ENCODE data around the gene TTL.
A peak's percentile ranks its signal among the peaks of the same experiment; 100 is the strongest.

TTL gene

GRCh38 chr2:112480530-112481049 is 1.4 kb upstream of the TTL start:
- Histone ChIP-seq H3K79me2 (ENCODE audit: insufficient read depth, low read length) (peaks cover 34% of the 10 kb centered on the region), H2AFZ (ENCODE audit: low read depth, low read length) (peak overlapping the region; percentile 81), H3K4me3 (ENCODE audit: low read depth in 1 of 2, low read length in 2 of 2) (peak overlapping the region in 1 of 2 experiments; percentile 81; a peak in 3 of 4 replicates), H4K20me1 (ENCODE audit: insufficient read depth, low read length) (peaks cover 5% of the 10 kb centered on the region; the same call in 1 of the 2 replicates), H3K9me3 (ENCODE audit: insufficient read depth, low read length, severe bottlenecking) (no peaks in the 10 kb centered on the region), H3K27ac (ENCODE audit: low read length) (0 out of 2 replicates have a peak overlapping the region, but pooled peaks have one; percentile 13), H3K4me1 (ENCODE audit: insufficient read depth, low read length) (peaks cover 33% of the 10 kb centered on the region), H3K9ac (ENCODE audit: low read depth, low read length) (peak overlapping the region; percentile 87), H3K36me3 (ENCODE audit: insufficient read depth, low read length) (peaks cover 12% of the 10 kb centered on the region), H3K4me2 (ENCODE audit: insufficient read depth, low read length) (peak overlapping the region; percentile 77), H3K27me3 (ENCODE audit: insufficient read depth, low read length, poor library complexity) (no peaks in the 10 kb centered on the region)
- no peak for ATAC-seq (ENCODE audit: insufficient read depth, low read depth)
- TF ChIP-seq CTCF (IDR thresholded peaks at IDR 0.05; ENCODE audit: borderline replicate concordance, extremely low read depth, low read length, poor library complexity, severe bottlenecking) = no peak
- no peak for TF ChIP-seq EZH2 (IDR thresholded peaks at IDR 0.05; ENCODE audit: borderline replicate concordance, low read depth, low read length, severe bottlenecking)
- no peak for DNase-seq

- Histone ChIP-seq H3K27ac (ENCODE audit: low read length) (peak overlapping the region; percentile 80), H3K9ac (ENCODE audit: low read depth, low read length) (peak overlapping the region; percentile 87), H2AFZ (ENCODE audit: low read depth, low read length) (peak overlapping the region; percentile 81), H3K27me3 (ENCODE audit: insufficient read depth, low read length, poor library complexity) (no peaks in the 10 kb centered on the region), H3K9me3 (ENCODE audit: insufficient read depth, low read length, severe bottlenecking) (no peaks in the 10 kb centered on the region), H3K36me3 (ENCODE audit: insufficient read depth, low read length) (peaks cover 17% of the 10 kb centered on the region), H4K20me1 (ENCODE audit: insufficient read depth, low read length) (peaks cover 6% of the 10 kb centered on the region), H3K4me2 (ENCODE audit: insufficient read depth, low read length) (peak overlapping the region; percentile 77), H3K4me3 (ENCODE audit: low read depth in 1 of 2, low read length in 2 of 2) (peak overlapping the region; percentile 81 to 91), H3K79me2 (ENCODE audit: insufficient read depth, low read length) (peaks cover 39% of the 10 kb centered on the region), H3K4me1 (ENCODE audit: insufficient read depth, low read length) (peaks cover 38% of the 10 kb centered on the region)
- ATAC-seq (ENCODE audit: insufficient read depth, low read depth) = peak; percentile 85
- DNase-seq = peak; percentile 88
- TF ChIP-seq CTCF (IDR thresholded peaks at IDR 0.05; ENCODE audit: borderline replicate concordance, extremely low read depth, low read length, poor library complexity, severe bottlenecking) = peak; percentile 94
- TF ChIP-seq EZH2 (IDR thresholded peaks at IDR 0.05; ENCODE audit: borderline replicate concordance, low read depth, low read length, severe bottlenecking) = no peak
These were observed 867 bp upstream of the TTL start for GRCh38 chr2:112481050-112481527.

- ATAC-seq (ENCODE audit: insufficient read depth, low read depth) (peak; percentile 34), DNase-seq (peak; percentile 54)
- peaks cover 30% of the 10 kb centered on the region for H3K36me3 ChIP-seq (ENCODE audit: insufficient read depth, low read length)
- no peaks in the 10 kb centered on the region for H3K9me3 ChIP-seq (ENCODE audit: insufficient read depth, low read length, severe bottlenecking)
- H3K27ac ChIP-seq (ENCODE audit: low read length) = peak overlapping the region; percentile 74
- peaks cover 40% of the 10 kb centered on the region for H3K4me1 ChIP-seq (ENCODE audit: insufficient read depth, low read length)
- peak overlapping the region; percentile 87 for H3K9ac ChIP-seq (ENCODE audit: low read depth, low read length)
- H3K4me2 ChIP-seq (ENCODE audit: insufficient read depth, low read length) = peak overlapping the region; percentile 76
- H3K27me3 ChIP-seq (ENCODE audit: insufficient read depth, low read length, poor library complexity) = no peaks in the 10 kb centered on the region
- peaks cover 52% of the 10 kb centered on the region for H3K79me2 ChIP-seq (ENCODE audit: insufficient read depth, low read length)
- peak overlapping the region; percentile 81 to 97 for H3K4me3 ChIP-seq (ENCODE audit: low read depth in 1 of 2, low read length in 2 of 2)
- H4K20me1 ChIP-seq (ENCODE audit: insufficient read depth, low read length) = peaks cover 9% of the 10 kb centered on the region
- H2AFZ ChIP-seq (ENCODE audit: low read depth, low read length) = peak overlapping the region; percentile 83
- TF ChIP-seq EZH2 (IDR thresholded peaks at IDR 0.05; ENCODE audit: borderline replicate concordance, low read depth, low read length, severe bottlenecking) (no peak), CTCF (IDR thresholded peaks at IDR 0.05; ENCODE audit: borderline replicate concordance, extremely low read depth, low read length, poor library complexity, severe bottlenecking) (no peak)
These were observed 519 bp downstream of the TTL start for GRCh38 chr2:112482309-112483041.
